K562 (cell line): ENCODE measurements around the gene GMNC.

Experiments used
- BACH1 ChIP-seq: fragments of 200-800 bp; sonication (Bioruptor generic); IDR thresholded peaks from 2 replicates; pipeline ENCODE4 v1.6.1; 2016; ENCODE audit warnings: missing genetic modification characterization, missing compliant biosample characterization
- CTCF ChIP-seq, 3 experiments: IDR thresholded peaks in 2 of 3; conservative IDR thresholded peaks in 1 of 3; 2 replicates each; pipeline ENCODE4 v1.5.1; 2011 to 2012; ENCODE audit warnings: low read length in 3 of 3, mild to moderate bottlenecking in 3 of 3, control low read depth in 2 of 3, improper control_type of control experiment in 1 of 3, inconsistent platforms in 1 of 3, low read depth in 1 of 3, mixed read lengths in 1 of 3, moderate library complexity in 1 of 3; ENCODE audit not compliant: insufficient read depth in 2 of 3
- ELF4 ChIP-seq: fragments of 450-650 bp; formaldehyde crosslinking; IDR thresholded peaks from 2 replicates; pipeline ENCODE4 v1.4.0; 2022; ENCODE audit warnings: missing genetic modification characterization
- ELK1 ChIP-seq: sonication (generic); formaldehyde crosslinking; IDR thresholded peaks from 2 replicates; pipeline ENCODE4 v1.8.1; 2022; ENCODE audit warnings: missing genetic modification reagents
- FIP1L1 ChIP-seq: fragments of 200-400 bp; formaldehyde crosslinking; IDR thresholded peaks from 2 replicates; pipeline ENCODE4 v1.6.1; 2018; ENCODE audit warnings: mild to moderate bottlenecking, low read depth, low read length; ENCODE audit not compliant: poor library complexity, severe bottlenecking
- MAFK ChIP-seq: IDR thresholded peaks from 2 replicates; pipeline ENCODE4 v1.6.1; 2011; ENCODE audit warnings: low read length, improper control_type of control experiment
- MBD2 ChIP-seq: sonication (generic); IDR thresholded peaks from 2 replicates; pipeline ENCODE4 v1.6.1; 2016; ENCODE audit warnings: low read depth, borderline replicate concordance
- MEF2A ChIP-seq: IDR thresholded peaks from 2 replicates; pipeline ENCODE4 v1.6.1; 2011; ENCODE audit warnings: low read depth, mild to moderate bottlenecking, low read length, moderate library complexity; ENCODE audit not compliant: control insufficient read depth
- NR2C2 ChIP-seq, 2 experiments: fragments of 200-800 bp in 1 of 2; sonication (Bioruptor generic) in 1 of 2; sonication (generic) in 1 of 2; formaldehyde crosslinking in 1 of 2; IDR thresholded peaks; 2 replicates each; pipeline versions ENCODE4 v1.6.1 to v1.8.0; 2016 to 2022; ENCODE audit warnings: mild to moderate bottlenecking in 1 of 2, missing compliant biosample characterization in 1 of 2, missing genetic modification characterization in 1 of 2, missing genetic modification reagents in 1 of 2
- POLR2A ChIP-seq: fragments of 450-650 bp; conservative IDR thresholded peaks from 2 replicates; pipeline ENCODE4 v1.6.1; 2016
- RFX5 ChIP-seq: IDR thresholded peaks from 2 replicates; pipeline ENCODE4 v1.6.1; 2011; ENCODE audit warnings: low read depth, mild to moderate bottlenecking, improper control_type of control experiment, low read length
- SMC3 ChIP-seq: conservative IDR thresholded peaks from 2 replicates; pipeline ENCODE4 v1.6.1; 2011; ENCODE audit warnings: low read depth, low read length, improper control_type of control experiment; ENCODE audit not compliant: insufficient read depth
- TSC22D4 ChIP-seq: fragments of 450-650 bp; IDR thresholded peaks from 2 replicates; pipeline ENCODE4 v1.6.1; 2016; ENCODE audit warnings: missing genetic modification characterization, missing biosample characterization, control low read depth
- ZKSCAN8 ChIP-seq: fragments of 200-800 bp; sonication (Bioruptor generic); IDR thresholded peaks from 2 replicates; pipeline ENCODE4 v1.6.1; 2016; ENCODE audit warnings: missing genetic modification characterization, missing compliant biosample characterization

- no peak for TF ChIP-seq MBD2
- TF ChIP-seq POLR2A, result no peak
- no peak for TF ChIP-seq NR2C2 (CRISPR knock-in tag; IDR thresholded peaks at IDR 0.05)
- TF ChIP-seq NR2C2 (tag; IDR thresholded peaks at IDR 0.05), result no peak
- TF ChIP-seq FIP1L1, result no peak
- TF ChIP-seq ELF4, result no peak
- no peak for TF ChIP-seq CTCF (IDR thresholded peaks at IDR 0.05 in 2 of 3, conservative IDR thresholded peaks at IDR 0.05 in 1 of 3; ENCODE audit: insufficient read depth in 2 of 3, low read depth in 1 of 3, low read length in 3 of 3)
- no peak for TF ChIP-seq MAFK
- TF ChIP-seq RFX5, result no peak
- no peak for TF ChIP-seq MEF2A
- no peak for TF ChIP-seq ZKSCAN8 (CRISPR knock-in tag)
- TF ChIP-seq BACH1 (tag), result no peak
- TF ChIP-seq SMC3, result no peak
- TF ChIP-seq ELK1 (CRISPR knock-in tag), result no peak
- no peak for TF ChIP-seq TSC22D4 (tag)
Measured at GRCh38 chr3:190867071-190867470, 4.6 kb upstream of the GMNC start.
